ENCODE data around the gene UHMK1. TPM values are rescaled to one million over a fixed set of nuclear protein-coding genes. Genes with fewer than 3 reads are reported as not detected.

The UHMK1 gene
- total RNA-seq, 2 experiments from 2014 or later = 60.2 to 62.6 TPM

Other genes starting within 250 kb of the UHMK1 start
- not detected for gene SPATA46, start 121.0 kb upstream of the UHMK1 start, total RNA-seq
- under 1 TPM in 1 of 2 experiments, not detected in 1; 0.06 TPM for gene C1orf226, start 116.1 kb upstream of the UHMK1 start, total RNA-seq
- not detected for gene SH2D1B, start 85.7 kb upstream of the UHMK1 start, total RNA-seq
- 10 to 100 TPM; 15.4 to 15.9 TPM for gene UAP1, start 63.9 kb downstream of the UHMK1 start, total RNA-seq
- under 1 TPM; 0.14 to 0.34 TPM for gene DDR2, start 134.6 kb downstream of the UHMK1 start, total RNA-seq